ENCODE measurements around the gene IPMK. TPM values are rescaled to one million over a fixed set of nuclear protein-coding genes. Genes with fewer than 3 reads are reported as not detected.
"Not testable (repeated sequence)": the region's sequence is repeated elsewhere in the genome, so short reads cannot be mapped to it uniquely, and the experiment has no call there.

Gene IPMK
- total RNA-seq, 1 experiment from 2014 or later, result 2.0 TPM

DNA sequence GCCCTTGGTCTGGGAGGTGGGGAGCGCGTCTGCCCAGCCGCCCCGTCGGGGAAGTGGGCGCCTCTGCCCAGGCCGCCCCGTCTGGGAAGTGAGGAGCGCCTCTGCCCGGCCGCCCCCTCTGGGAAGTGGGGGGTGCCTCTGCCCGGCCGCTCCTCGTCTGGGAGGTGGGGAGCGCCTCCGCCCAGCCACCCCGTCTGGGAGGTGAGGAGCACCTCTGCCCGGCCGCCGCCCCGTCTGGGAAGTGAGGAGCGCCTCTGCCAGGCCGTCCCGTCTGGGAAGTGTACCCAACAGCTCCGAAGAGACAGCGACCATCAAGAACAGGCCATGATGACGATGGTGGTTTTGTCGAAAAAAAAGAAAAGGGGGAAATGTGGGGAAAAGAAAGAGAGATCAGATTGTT, 23.5 kb downstream of the IPMK start:
- not testable (repeated sequence) for H3K9me3 ChIP-seq, DNase-seq, H3K36me3 ChIP-seq, H3K4me3 ChIP-seq, H3K27me3 ChIP-seq

DNA sequence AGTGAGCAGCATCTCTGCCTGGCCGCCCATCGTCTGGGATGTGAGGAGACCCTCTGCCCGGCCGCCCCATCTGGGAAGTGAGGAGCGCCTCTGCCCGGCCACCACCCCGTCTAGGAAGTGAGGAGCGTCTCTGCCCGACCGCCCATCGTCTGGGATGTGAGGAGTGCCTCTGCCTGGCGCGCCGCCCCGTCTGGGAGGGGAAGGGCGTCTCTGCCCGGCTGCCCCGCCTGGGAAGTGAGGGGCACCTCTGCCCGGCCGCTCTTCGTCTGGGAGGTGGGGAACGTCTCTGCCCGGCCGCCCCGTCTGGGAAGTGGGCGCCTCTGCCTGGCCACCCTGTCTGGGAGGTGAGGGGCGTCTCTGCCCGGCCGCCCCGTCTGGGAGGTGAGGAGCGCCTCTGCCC, 23.9 kb downstream of the IPMK start:
- not testable (repeated sequence) for DNase-seq, H3K36me3 ChIP-seq, H3K9me3 ChIP-seq

DNA sequence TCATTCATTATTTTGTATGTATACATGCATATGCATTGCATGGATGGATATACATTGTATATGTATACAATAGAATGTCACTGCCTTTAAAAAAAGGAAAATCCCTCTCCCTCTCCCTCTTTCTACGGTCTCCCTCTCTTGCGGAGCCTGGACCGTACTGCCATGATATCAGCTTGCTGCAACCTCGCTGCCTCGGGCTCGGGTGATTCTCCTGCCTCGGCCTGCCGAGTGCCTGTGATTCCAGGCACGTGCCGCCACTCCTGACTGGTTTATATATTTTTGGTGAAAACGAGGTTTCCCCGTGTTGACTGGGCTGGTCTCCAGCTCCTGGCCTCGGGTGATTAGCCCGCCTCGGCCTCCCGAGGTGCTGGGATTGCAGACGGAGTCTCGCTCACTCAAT, 24.4 kb downstream of the IPMK start:
- Histone ChIP-seq H3K4me3 (no peak overlapping the region), H3K9me3 (peaks cover 4% of the 10 kb centered on the region; the same call in 1 of the 2 replicates), H3K36me3 (no peaks in the 10 kb centered on the region), H3K27me3 (no peaks in the 10 kb centered on the region)
- no peak for DNase-seq

More for the DNA sequence above, 23.9 kb downstream of the IPMK start:
- H3K27me3 ChIP-seq, H3K4me3 ChIP-seq: not testable (repeated sequence)

DNA sequence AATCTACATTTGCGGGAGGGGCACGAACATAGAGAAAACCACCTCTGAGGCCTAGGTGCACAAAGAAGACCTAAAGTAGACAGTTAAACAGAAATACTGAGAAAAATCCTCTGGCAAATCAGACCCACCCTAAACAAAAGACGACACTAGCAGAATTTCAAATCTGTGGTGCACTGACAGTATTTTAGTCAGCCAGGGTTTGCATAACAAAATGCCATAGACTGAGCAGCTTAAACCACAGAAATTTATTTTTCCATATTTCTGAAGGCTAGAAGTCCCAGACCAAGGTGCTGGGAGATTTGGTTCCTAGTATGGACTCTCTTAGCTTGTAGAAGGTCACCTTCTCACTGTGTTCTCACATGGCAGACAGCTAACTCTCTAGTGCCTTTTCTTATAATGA, 26.3 kb downstream of the IPMK start:
- H3K36me3 ChIP-seq, result peaks cover 6% of the 10 kb centered on the region; the same call in 1 of the 2 replicates
- no peak for DNase-seq
- H3K27me3 ChIP-seq, result no peaks in the 10 kb centered on the region
- no peak overlapping the region for H3K4me3 ChIP-seq
- no peaks in the 10 kb centered on the region; the same call in 1 of the 2 replicates for H3K9me3 ChIP-seq

DNA sequence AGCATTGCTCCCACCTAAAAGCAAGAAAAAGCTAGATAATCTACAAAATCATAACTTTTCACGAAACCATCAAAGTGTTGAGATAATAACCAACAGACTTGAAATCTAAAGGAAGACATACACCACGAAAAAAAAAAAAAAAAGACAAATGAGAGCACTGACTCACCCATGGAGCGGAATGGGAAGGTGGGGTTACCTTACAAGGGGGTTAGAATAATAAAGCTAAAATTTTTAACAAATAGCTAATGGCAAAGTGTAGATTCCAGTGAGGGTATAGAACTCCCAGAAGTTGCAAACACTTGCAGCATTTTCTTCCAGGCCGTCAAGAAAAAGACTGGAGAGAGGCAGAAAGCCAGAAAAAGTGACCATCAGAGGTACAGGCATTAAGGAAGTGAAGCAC, 27.2 kb downstream of the IPMK start:
- H3K4me3 ChIP-seq, result no peak overlapping the region
- H3K9me3 ChIP-seq, result no peaks in the 10 kb centered on the region
- no peaks in the 10 kb centered on the region for H3K27me3 ChIP-seq
- peaks cover 6% of the 10 kb centered on the region for H3K36me3 ChIP-seq
- no peak for DNase-seq

DNA sequence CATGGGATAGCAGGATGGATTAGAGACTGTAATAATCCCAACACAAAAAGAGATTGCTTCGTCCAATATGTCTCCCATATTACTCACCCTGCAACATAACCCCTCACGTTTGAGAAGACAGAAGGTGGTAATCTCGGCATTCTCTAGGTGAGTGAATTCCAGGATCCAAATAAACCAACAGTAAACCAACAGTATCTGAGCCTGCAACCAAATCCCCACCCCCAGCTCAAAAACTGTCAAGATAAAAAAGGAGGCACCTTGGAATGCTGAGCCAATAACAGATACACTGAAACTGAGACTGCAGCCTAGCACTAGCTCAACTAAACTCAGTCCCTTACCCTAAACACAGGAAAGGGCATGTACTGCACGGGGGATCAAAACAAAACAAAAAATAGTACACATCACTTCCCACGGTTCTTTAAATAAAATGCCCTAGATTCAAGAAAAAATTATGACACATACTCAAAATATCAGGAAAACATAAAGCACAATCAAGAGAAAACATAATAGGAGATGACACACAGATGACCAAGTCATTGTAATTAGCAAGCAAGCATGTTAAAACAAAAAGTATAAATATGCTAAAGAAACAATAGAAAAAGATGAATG, 28.0 kb downstream of the IPMK start:
- Histone ChIP-seq H3K9me3 (peaks cover 2% of the 10 kb centered on the region), H3K4me3 (no peak overlapping the region), H3K36me3 (peaks cover 14% of the 10 kb centered on the region), H3K27me3 (no peaks in the 10 kb centered on the region)
- DNase-seq, result no peak

DNA sequence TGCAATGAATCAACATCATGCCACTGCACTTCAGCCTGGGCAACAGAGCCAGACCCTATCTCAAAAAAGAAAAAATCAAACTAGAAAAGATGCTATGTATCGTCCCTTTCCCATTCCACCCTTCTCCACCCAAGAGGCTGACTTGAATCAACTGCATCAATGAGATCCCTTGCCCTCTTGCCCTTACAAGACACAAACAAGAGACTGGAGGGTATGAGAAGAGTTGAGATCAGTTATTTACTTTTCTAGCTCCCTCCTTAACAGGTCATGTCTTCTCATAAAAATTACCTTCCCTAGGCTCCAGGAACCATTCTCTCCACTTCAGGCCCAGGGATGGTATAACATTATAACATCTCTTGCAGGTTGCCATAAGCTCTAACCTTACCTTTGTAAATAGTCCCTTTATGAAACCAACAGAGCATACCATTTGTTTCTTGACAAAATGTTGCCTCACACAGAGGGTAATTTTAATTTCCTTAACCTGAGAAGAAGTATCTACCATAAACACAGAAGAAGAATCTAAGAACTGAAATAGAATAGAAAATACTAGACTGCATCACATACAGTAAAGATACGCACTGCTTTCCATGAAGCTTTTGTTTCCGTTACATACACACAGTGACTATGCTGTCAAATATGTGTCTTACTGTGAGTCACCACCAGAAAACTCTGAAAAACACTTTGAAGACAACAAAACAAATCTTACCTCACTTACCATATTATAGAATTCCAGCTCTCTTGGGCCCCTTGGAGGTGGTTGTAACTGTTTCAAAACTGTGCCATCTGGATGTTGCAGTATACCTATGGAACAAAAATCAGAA, 30.5 kb downstream of the IPMK start:
- no peak overlapping the region for H3K4me3 ChIP-seq
- peaks cover 14% of the 10 kb centered on the region for H3K36me3 ChIP-seq

DNA sequence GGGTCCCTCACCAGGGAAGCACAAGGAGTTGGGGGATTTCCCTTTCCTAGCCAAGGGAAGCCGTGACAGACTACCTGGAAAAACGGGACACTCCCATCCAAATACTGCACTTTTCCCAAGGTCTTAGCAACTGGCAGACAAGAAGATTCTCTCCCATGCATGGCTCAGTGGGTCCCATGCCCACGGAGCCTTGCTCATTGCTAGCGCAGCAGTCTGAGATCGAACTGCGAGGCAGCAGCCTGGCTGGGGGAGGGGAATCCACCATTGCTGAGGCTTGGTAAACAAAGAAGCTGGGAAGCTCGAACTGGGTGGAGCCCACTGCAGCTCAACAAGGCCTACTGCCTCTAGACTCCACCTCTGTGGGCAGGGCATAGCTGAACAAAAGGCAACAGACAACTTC, 37.8 kb downstream of the IPMK start:
- not testable (repeated sequence) for H3K9me3 ChIP-seq, DNase-seq, H3K27me3 ChIP-seq, H3K4me3 ChIP-seq, H3K36me3 ChIP-seq

More for the DNA sequence above, 30.5 kb downstream of the IPMK start:
- Histone ChIP-seq H3K27me3 (no peaks in the 10 kb centered on the region), H3K9me3 (peaks cover 7% of the 10 kb centered on the region)
- no peak for DNase-seq

DNA sequence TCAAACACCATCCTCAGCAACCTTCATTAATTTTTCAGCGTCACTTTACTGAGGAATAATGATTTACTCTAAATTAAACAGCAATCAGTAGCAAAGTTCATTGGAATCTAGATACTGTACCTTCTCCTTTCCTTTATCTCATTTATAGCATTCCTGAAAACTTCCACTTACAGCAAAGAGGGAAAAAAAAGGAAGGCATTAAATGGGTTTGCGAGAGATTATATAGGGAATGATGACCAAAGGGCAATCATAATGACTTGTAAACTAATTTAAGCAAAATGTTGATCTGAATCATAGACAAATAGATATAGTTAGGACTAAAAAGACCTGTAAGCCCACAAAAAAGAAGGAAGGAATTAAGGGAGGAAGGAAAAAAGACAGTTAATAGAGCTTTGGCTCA, 42.0 kb downstream of the IPMK start:
- Histone ChIP-seq H3K36me3 (no peaks in the 10 kb centered on the region), H3K27me3 (no peaks in the 10 kb centered on the region), H3K9me3 (no peaks in the 10 kb centered on the region), H3K4me3 (no peak overlapping the region)
- no peak for DNase-seq

DNA sequence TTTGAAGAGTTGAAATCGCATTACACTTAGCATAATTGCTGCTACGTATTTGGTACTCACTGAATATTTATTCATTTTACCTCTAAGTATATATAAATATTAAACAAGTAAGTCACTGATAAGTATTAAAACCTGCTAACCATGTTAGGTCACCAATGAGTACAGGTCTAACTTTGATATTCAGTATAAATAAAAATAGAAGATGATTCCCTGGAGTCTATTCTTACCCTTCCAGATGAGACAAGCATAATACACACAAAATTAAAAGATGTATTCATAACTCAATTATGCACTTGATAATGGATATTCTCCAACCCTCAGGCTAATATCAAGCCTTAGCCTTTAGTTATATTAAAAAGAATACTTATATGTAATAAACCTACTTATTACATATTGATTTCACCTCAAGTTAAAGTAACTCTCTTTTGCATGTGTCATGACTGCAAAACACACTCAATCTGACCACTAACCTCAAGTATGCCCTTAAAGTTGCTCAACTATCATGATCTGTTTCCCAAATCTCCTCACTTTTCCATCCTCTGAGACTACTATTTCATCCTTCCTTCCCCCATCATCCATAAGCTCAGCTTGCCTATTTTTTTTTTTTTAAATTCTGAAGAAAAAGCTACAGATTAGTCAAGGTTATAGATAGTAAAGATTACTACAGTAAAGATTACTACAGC, 46.8 kb downstream of the IPMK start:
- no peaks in the 10 kb centered on the region for H3K27me3 ChIP-seq
- H3K4me3 ChIP-seq, result no peak overlapping the region
- H3K9me3 ChIP-seq, result no peaks in the 10 kb centered on the region
- no peak for DNase-seq
- H3K36me3 ChIP-seq, result no peaks in the 10 kb centered on the region

DNA sequence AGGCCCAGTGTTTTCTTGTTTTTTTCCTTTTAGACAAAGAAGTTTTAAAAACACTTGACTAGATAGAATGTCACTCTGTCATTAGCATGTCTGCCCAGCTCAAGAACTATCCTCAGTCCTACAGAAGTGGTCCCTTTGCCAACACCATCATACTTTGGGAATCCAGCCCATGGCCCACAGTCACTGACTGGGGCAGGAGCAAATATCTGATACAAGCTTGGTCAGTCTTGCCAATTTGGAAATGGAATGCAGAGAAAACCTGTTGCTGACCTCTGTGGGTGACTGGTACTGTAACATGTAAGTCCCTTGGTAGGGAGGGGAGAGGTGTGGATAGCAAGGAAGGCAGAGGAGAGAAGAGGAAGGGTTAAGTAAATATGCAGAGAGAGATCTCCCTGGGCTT, 47.8 kb downstream of the IPMK start:
- Histone ChIP-seq H3K27me3 (no peaks in the 10 kb centered on the region), H3K9me3 (no peaks in the 10 kb centered on the region), H3K4me3 (no peak overlapping the region), H3K36me3 (no peaks in the 10 kb centered on the region)
- peak; percentile 59 for DNase-seq

DNA sequence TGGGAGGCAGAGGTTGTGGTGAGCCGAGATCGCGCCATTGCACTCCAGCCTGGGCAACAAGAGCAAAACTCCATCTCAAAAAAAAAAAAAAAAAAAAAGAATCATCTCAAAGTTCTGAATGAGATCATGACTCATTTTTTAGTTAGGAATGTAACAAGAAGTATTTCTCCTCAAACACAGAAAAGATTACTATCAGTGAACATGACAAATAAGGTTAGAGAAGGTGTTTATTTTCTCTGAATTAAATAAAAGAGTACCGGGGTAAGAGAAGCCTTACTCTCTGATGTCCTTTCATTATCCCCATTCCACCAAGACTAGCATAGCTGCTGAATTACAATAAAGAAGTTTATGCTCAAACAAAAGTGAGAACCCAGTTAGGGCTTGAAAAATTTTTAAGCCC, 50.1 kb downstream of the IPMK start:
- H3K4me3 ChIP-seq, result no peak overlapping the region
- no peak for DNase-seq

DNA sequence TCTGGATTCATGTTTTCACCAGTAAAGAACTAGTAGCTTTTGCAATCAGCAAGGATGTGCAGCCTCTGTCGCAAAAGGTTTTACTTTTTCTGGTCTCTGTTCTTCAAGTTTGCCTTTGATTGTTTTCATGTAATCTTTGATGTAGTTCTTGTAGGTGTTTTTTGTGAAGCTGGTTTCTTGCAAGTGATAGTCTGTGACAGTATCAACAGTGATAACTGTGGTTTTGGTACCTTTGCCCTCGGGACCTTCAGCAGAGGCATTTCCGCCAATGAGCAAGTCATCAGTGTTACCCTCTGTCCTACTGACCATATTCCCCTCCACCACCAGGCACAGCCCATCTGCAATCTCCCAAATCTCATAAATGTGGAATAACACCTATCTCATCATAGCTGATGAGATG, 55.1 kb downstream of the IPMK start:
- DNase-seq, result no peak
- H3K9me3 ChIP-seq, result no peaks in the 10 kb centered on the region
- no peak overlapping the region for H3K4me3 ChIP-seq
- H3K36me3 ChIP-seq, result no peaks in the 10 kb centered on the region
- H3K27me3 ChIP-seq, result no peaks in the 10 kb centered on the region

More for the DNA sequence above, 50.1 kb downstream of the IPMK start:
- no peaks in the 10 kb centered on the region for H3K36me3 ChIP-seq
- H3K9me3 ChIP-seq, result no peaks in the 10 kb centered on the region
- no peaks in the 10 kb centered on the region for H3K27me3 ChIP-seq

DNA sequence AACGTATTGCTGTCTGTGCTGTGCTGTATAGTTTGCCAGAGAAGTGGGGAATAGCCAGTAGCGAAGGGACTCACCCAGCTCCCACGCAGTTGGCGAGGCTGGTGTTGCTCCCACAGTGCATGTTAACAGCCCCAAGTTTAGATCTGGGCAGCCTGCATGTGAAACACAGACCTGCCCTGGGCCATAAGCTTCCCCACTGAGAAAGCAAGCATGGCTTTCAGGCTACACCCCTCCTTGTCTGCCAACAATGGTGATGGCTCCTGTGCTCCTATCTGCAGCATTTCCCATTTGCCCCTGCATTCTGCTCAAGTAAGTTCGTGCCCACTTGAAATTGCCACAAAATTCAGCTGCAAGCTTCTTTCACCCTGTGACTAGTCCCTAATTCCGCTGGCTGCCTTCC, 57.5 kb downstream of the IPMK start:
- DNase-seq, result no peak
- H3K9me3 ChIP-seq, result no peaks in the 10 kb centered on the region
- no peak overlapping the region for H3K4me3 ChIP-seq
- H3K36me3 ChIP-seq, result no peaks in the 10 kb centered on the region
- no peaks in the 10 kb centered on the region for H3K27me3 ChIP-seq

DNA sequence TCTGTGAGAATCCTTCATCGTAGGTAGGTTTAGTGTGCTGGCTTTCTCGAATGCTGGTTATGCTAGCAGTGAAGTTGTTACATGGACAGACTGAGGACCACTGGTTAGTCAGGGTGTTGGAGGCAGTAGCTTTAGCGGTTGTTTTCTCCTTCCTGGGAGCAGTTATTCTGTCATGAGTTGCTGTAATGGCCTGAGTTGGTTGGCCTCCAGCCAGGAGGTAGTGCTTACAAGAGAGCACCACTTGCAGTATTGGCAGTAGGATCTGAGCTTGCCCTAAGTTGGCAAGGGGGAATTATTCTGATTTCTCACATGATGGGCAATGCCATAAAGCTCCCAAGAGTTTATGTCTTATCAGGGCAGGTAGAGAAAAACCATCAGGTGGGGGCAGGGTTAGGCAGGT, 58.0 kb downstream of the IPMK start:
- Histone ChIP-seq H3K36me3 (no peaks in the 10 kb centered on the region), H3K4me3 (no peak overlapping the region), H3K27me3 (no peaks in the 10 kb centered on the region), H3K9me3 (no peaks in the 10 kb centered on the region)
- peak; percentile 11 for DNase-seq

DNA sequence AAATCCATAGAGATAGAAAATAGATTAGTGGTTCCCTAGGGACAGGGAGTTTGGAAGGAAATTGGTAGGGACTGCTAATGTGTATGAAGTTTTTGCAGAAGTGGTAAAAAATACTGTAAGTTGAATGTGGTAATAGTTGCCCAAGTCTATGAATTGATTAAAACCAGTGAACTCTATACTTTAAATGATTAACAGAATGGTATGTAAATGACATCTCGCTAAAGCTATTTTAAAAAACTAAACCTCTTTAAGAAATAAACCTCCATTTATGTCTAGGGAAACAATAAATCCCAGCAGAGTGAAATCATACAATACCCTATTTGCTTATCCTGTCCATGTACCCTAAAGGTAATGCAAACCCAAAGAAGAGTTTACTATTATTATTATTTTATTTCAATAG, 61.4 kb downstream of the IPMK start:
- no peak for DNase-seq
- H3K9me3 ChIP-seq, result no peaks in the 10 kb centered on the region
- H3K36me3 ChIP-seq, result peaks cover 3% of the 10 kb centered on the region; the same call in 1 of the 2 replicates

DNA sequence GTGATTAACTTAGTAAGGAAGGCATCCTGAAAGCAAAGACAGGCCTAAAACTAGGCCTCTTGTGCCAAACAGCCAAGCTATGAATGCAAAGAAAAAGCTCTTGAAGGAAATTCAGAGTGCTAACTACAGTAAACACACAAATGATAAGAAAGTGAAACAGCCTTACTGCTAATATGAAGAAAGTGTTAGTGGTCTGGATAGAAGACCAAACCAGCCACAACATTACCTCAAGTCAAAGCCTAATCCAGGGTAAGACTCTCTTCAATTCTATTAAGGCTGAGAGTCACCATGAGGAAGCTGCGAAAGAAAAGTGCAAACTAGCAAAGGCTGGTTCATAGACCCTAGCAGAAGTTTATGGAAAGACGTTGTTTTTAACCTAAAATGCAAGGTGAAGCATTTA, 66.0 kb downstream of the IPMK start:
- Histone ChIP-seq H3K9me3 (no peaks in the 10 kb centered on the region), H3K4me3 (no peak overlapping the region), H3K27me3 (no peaks in the 10 kb centered on the region), H3K36me3 (peaks cover 3% of the 10 kb centered on the region; the same call in 1 of the 2 replicates)
- no peak for DNase-seq

More for the DNA sequence above, 61.4 kb downstream of the IPMK start:
- no peaks in the 10 kb centered on the region for H3K27me3 ChIP-seq
- no peak overlapping the region for H3K4me3 ChIP-seq
